GM23248 (cell line): ENCODE results near the gene XXYLT1. TPM values are rescaled to one million over a fixed set of nuclear protein-coding genes. Genes with fewer than 3 reads are reported as not detected.

Experiments
- DNase-seq: peaks from one replicate; pipeline ENCODE4 v3.0.0-alpha.2; 2015
- H2AFZ ChIP-seq: fragments of 200-600 bp; sonication (generic); 2 replicates; pipeline ENCODE4 v1.6.1; 2016; ENCODE audit warnings: antibody characterized with exemption
- H3F3A ChIP-seq: fragments of 200-600 bp; sonication (generic); 2 replicates; pipeline ENCODE4 v1.6.1; 2016; ENCODE audit warnings: mild to moderate bottlenecking, antibody characterized with exemption, mixed run types; ENCODE audit not compliant: insufficient read depth
- H3K27ac ChIP-seq: fragments of 200-600 bp; sonication (generic); 2 replicates; pipeline ENCODE4 v1.5.1; 2016; ENCODE audit warnings: mild to moderate bottlenecking
- H3K27me3 ChIP-seq: fragments of 200-600 bp; sonication (generic); replicated peaks from 2 replicates; pipeline ENCODE4 v1.6.1; 2016; ENCODE audit warnings: mild to moderate bottlenecking; ENCODE audit not compliant: insufficient read depth
- H3K36me3 ChIP-seq: fragments of 200-600 bp; sonication (generic); 2 replicates; pipeline ENCODE4 v1.6.1; 2016; ENCODE audit warnings: low read depth, mild to moderate bottlenecking
- H3K4me1 ChIP-seq: fragments of 200-600 bp; sonication (generic); 2 replicates; pipeline ENCODE4 v1.6.1; 2016; ENCODE audit warnings: mild to moderate bottlenecking; ENCODE audit not compliant: insufficient read depth
- H3K4me2 ChIP-seq: fragments of 200-600 bp; sonication (generic); one replicate; pipeline ENCODE4 v1.6.1; 2016; ENCODE audit warnings: mild to moderate bottlenecking; ENCODE audit not compliant: unreplicated experiment
- H3K4me3 ChIP-seq: fragments of 200-600 bp; sonication (generic); 2 replicates; pipeline ENCODE4 v1.5.1; 2016; ENCODE audit warnings: mild to moderate bottlenecking
- H3K79me2 ChIP-seq: fragments of 200-600 bp; sonication (generic); 2 replicates; pipeline ENCODE4 v1.6.1; 2016; ENCODE audit warnings: mild to moderate bottlenecking; ENCODE audit not compliant: insufficient read depth
- H3K9ac ChIP-seq: fragments of 200-600 bp; sonication (generic); 2 replicates; pipeline ENCODE4 v1.6.1; 2016; ENCODE audit warnings: mild to moderate bottlenecking
- H3K9me2 ChIP-seq: fragments of 200-600 bp; sonication (generic); 2 replicates; pipeline ENCODE4 v1.6.1; 2016; ENCODE audit warnings: mixed run types, mild to moderate bottlenecking, moderate library complexity; ENCODE audit not compliant: insufficient read depth
- H3K9me3 ChIP-seq: fragments of 200-600 bp; sonication (generic); one replicate; pipeline ENCODE4 v1.6.1; 2017; ENCODE audit warnings: low read depth
- H4K20me1 ChIP-seq: fragments of 200-600 bp; sonication (generic); 2 replicates; pipeline ENCODE4 v1.6.0; 2016; ENCODE audit not compliant: insufficient read depth
- EZH2 ChIP-seq: fragments of 200-600 bp; sonication (generic); IDR thresholded peaks from 2 replicates; pipeline ENCODE4 v1.6.1; 2018; ENCODE audit warnings: antibody characterized with exemption, mild to moderate bottlenecking; ENCODE audit not compliant: insufficient read depth, poor library complexity, severe bottlenecking
- EZH2phosphoT487 ChIP-seq: fragments of 200-600 bp; sonication (generic); IDR thresholded peaks from 2 replicates; pipeline ENCODE4 v1.6.1; 2018; ENCODE audit warnings: antibody characterized with exemption, moderate library complexity, mild to moderate bottlenecking, low read depth; ENCODE audit not compliant: insufficient read depth
- WGBS, 2 experiments: methylation state at CpG; one replicate each; pipeline ENCODE4 v1.1.6; 2015 to 2017; ENCODE audit warnings: low lambda C conversion rate in 2 of 2, low coverage in 1 of 2; ENCODE audit errors: missing lambda C conversion rate in 2 of 2; 5-methylcytosine and 5-hydroxymethylcytosine counted together
- in situ Hi-C: fragments of 300-500 bp; cut with MboI; formaldehyde crosslinking; loops from 2 replicates; pipeline ENCODE4 v1.15.0; 2020
- polyA plus RNA-seq: library from polyadenylated mRNA; unstranded; fragments of >200 nt; fragmentation: Nextera tagmentation; extraction: Ambion mirVana; gene quantifications from 2 replicates; pipeline ENCODE4 v1.2.1, GENCODE V29; 2016
- total RNA-seq: library from RNA; depleted of rRNA; stranded (reverse); fragments of >200 nt; shearing (Covaris generic); gene quantifications from 2 replicates; pipeline ENCODE4 v1.2.3, GENCODE V29; 2014

XXYLT1 gene
- total and polyA plus RNA-seq, 2 experiments from 2014 or later: 22.8 to 44.7 TPM

DNA sequence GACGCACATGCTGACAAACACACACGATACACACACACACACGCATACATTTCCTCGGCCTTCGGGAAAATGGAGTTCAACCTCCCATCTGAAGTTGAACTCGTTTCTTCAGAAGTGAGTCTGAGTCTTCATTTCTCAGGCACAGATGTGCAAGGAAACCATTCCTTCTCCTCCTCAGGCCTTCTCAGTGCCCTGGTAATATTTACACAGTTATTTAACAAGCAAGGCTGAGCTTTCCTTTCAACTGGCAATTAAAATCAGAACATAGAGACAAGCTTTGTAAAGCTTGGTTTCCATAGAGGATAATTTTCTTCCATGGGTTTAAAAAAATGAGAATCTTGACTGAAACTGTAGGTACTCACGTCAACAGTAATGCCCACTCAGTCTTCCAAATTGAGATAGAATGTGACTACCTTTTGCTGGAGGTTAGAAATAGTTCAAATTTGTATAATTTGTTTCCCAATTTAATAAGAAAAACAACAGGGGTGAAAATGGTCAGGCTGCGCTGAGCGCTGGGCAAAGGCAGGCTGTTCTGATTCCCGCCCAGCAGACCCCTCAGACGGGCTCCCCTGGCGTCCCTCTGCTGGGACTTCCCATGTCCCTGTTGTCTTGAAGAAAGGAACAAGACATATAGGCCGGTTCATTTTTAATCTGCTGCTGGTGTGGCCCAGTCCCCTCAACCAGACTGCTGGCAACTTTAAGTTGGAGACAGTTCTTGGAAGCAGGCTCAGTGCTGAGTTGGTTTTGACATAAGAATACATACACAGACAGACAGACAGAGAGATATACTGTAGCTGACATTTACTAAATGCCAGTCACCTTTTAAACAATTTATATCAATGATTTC, 174.3 kb downstream of the XXYLT1 start:
- H4K20me1 ChIP-seq: no peaks in the 10 kb centered on the region
- no peaks in the 10 kb centered on the region for H3K79me2 ChIP-seq
- H2AFZ ChIP-seq: no peak overlapping the region
- H3K36me3 ChIP-seq: no peaks in the 10 kb centered on the region
- peaks cover 11% of the 10 kb centered on the region for H3F3A ChIP-seq
- 94% methylated on average over 13 of the region's 13 CpGs for WGBS, 2 experiments
- no peaks in the 10 kb centered on the region for H3K9me3 ChIP-seq
- H3K4me1 ChIP-seq: peaks cover 10% of the 10 kb centered on the region
- no peak overlapping the region for H3K9ac ChIP-seq
- H3K9me2 ChIP-seq: no peaks in the 10 kb centered on the region
- in situ Hi-C loops: no loop called here
- DNase-seq: no peak
- H3K27ac ChIP-seq: no peak overlapping the region
- no peaks in the 10 kb centered on the region for H3K27me3 ChIP-seq
- TF ChIP-seq EZH2 (no peak), EZH2phosphoT487 (no peak)
- no peak overlapping the region for H3K4me2 ChIP-seq
- no peak overlapping the region for H3K4me3 ChIP-seq

- Histone ChIP-seq H3K36me3 (no peaks in the 10 kb centered on the region), H3K27me3 (no peaks in the 10 kb centered on the region), H4K20me1 (no peaks in the 10 kb centered on the region), H3K9me2 (no peaks in the 10 kb centered on the region), H3K27ac (no peak overlapping the region), H3F3A (peaks cover 5% of the 10 kb centered on the region), H3K4me1 (peaks cover 4% of the 10 kb centered on the region), H3K4me3 (no peak overlapping the region), H3K4me2 (no peak overlapping the region), H3K9ac (no peak overlapping the region), H2AFZ (no peak overlapping the region), H3K79me2 (no peaks in the 10 kb centered on the region), H3K9me3 (no peaks in the 10 kb centered on the region)
- WGBS, 2 experiments: 98 to 100% methylated on average over 11 of the region's 11 CpGs
- TF ChIP-seq EZH2phosphoT487 (no peak), EZH2 (no peak)
- DNase-seq: no peak
- in situ Hi-C loops: no loop called here
Observed at GRCh38 chr3:195096053-195096452, 174.9 kb downstream of the XXYLT1 start.

DNA sequence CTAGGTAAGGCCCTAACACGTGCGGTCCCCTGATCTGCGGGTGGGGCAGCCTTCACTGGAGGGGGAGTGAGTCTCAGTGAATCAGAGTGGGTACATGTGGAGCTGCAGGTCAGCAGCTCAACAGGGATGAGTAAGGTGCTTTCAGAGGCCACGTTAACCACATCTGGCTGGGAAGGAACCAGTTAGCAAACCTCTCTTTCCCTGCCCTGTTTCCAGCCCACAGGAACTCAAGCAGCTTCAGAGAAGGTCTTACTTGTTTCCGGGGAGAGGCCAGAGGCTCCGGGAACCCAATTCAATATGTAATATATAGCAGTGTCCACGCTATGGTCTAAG, 175.3 kb downstream of the XXYLT1 start:
- Histone ChIP-seq H3K9me2 (no peaks in the 10 kb centered on the region), H3K27me3 (no peaks in the 10 kb centered on the region), H2AFZ (no peak overlapping the region), H3K36me3 (no peaks in the 10 kb centered on the region), H3K9ac (no peak overlapping the region), H3K4me1 (no peaks in the 10 kb centered on the region), H3K27ac (no peak overlapping the region), H3K4me2 (no peak overlapping the region), H3K4me3 (no peak overlapping the region), H4K20me1 (no peaks in the 10 kb centered on the region), H3K79me2 (no peaks in the 10 kb centered on the region), H3K9me3 (no peaks in the 10 kb centered on the region), H3F3A (peaks cover 1% of the 10 kb centered on the region; the same call in 1 of the 2 replicates)
- TF ChIP-seq EZH2 (no peak), EZH2phosphoT487 (no peak)
- in situ Hi-C loops: no loop called here
- DNase-seq: peak; percentile 39
- 87% methylated on average over 7 of the region's 7 CpGs for WGBS, 2 experiments

DNA sequence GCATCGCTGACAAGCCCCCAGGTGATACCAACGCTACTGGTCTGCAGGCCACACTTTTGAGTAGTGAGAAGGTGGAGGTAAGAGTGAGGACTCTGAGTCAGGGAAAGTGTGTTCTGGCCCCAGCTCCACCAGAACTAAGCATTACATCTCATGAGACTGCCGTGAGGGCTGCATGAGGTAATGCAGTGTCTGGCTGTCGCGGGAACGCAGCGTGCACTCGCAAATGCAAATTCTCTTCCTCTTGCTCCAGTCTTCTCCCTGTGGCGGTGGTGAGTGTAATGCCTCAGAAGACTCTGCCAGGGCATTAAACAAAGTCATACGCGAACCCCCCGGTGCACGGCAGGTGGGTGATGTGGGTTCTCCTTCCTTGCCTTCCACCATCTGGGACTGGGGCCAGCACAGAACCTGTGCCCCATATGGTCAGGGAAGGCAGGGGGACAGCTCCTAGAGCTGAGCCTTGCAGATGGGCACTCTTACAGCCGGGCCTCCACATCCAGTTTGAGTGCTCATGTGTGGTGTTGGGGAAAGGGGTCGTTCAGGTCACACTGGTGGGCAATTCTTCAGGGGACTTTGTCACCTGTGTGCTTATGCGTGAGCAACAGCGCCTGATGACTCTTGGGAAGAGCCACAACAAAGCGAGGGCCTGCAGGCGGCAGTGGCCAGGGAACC, 175.8 kb downstream of the XXYLT1 start:
- TF ChIP-seq EZH2phosphoT487: no peak
- no peak for TF ChIP-seq EZH2
- DNase-seq: no peak
- no peaks in the 10 kb centered on the region for H3K4me1 ChIP-seq
- no peaks in the 10 kb centered on the region for H3K27me3 ChIP-seq
- H3K9me3 ChIP-seq: no peaks in the 10 kb centered on the region
- H3K27ac ChIP-seq: no peak overlapping the region
- H3K9ac ChIP-seq: no peak overlapping the region
- no peak overlapping the region for H3K4me2 ChIP-seq
- whole genome bisulfite sequencing, 2 experiments: 90 to 91% methylated on average over 19 of the region's 19 CpGs
- no peaks in the 10 kb centered on the region for H3K79me2 ChIP-seq
- no peaks in the 10 kb centered on the region for H3F3A ChIP-seq
- no peaks in the 10 kb centered on the region for H3K9me2 ChIP-seq
- H4K20me1 ChIP-seq: no peaks in the 10 kb centered on the region
- H2AFZ ChIP-seq: no peak overlapping the region
- in situ Hi-C loops: no loop called here
- H3K36me3 ChIP-seq: no peaks in the 10 kb centered on the region
- H3K4me3 ChIP-seq: no peak overlapping the region
